IMR-90 (cell line): ENCODE results near the gene CLEC16A. TPM values are rescaled to one million over a fixed set of nuclear protein-coding genes. Genes with fewer than 3 reads are reported as not detected.
A peak's percentile ranks its signal among the peaks of the same experiment; 100 is the strongest.

Source experiments
- ATAC-seq: fragments of 200-7000 bp; cut with Tn5 transposase; 2 replicates; pipeline ENCODE4 v1.9.1; 2020; ENCODE audit warnings: low read depth, mild to moderate bottlenecking, moderate library complexity
- BruUV-seq: library from RNA; stranded (reverse); fragments of 400-500 nt; replicated peaks from 2 replicates; lab custom pipeline; 2021; lab: Mats Ljungman, UMichigan
- CTCF ChIA-PET: fragments of 300-600 bp; formaldehyde crosslinking; extraction: SDS; loops from one replicate; lab custom pipeline; 2021; ENCODE audit warnings: antibody characterized with exemption; lab: Yijun Ruan, JAX
- POLR2A ChIA-PET: fragments of 300-600 bp; sonication (Branson Sonifier 250); formaldehyde crosslinking; loops from one replicate; lab custom pipeline; 2022; ENCODE audit warnings: antibody characterized with exemption; ENCODE audit not compliant: unreplicated experiment; lab: Charles Lee
- DNase-seq: peaks from one replicate; pipeline ENCODE4 v3.0.0; 2013
- H2AFZ ChIP-seq: replicated peaks from 2 replicates; pipeline ENCODE3; 2013; ENCODE audit warnings: low read length, mild to moderate bottlenecking; ENCODE audit not compliant: poor library complexity
- H2AK5ac ChIP-seq: 2 replicates; pipeline ENCODE4 v1.6.1; 2013; ENCODE audit warnings: low read depth, low read length, inconsistent platforms
- H2AK9ac ChIP-seq: replicated peaks from 2 replicates; pipeline ENCODE3; 2013; ENCODE audit warnings: mild to moderate bottlenecking, low read depth, low read length, moderate library complexity; ENCODE audit not compliant: poor library complexity
- H2BK120ac ChIP-seq: 2 replicates; pipeline ENCODE4 v1.6.1; 2013; ENCODE audit warnings: low read depth, low read length, inconsistent platforms
- H2BK15ac ChIP-seq: 3 replicates; pipeline ENCODE4 v1.6.1; 2013; ENCODE audit warnings: low read depth, low read length, inconsistent platforms
- H2BK20ac ChIP-seq: 2 replicates; pipeline ENCODE4 v1.6.1; 2013; ENCODE audit warnings: low read depth, mild to moderate bottlenecking, inconsistent platforms, low read length, moderate library complexity
- H2BK5ac ChIP-seq: 2 replicates; pipeline ENCODE4 v1.6.1; 2013; ENCODE audit warnings: mild to moderate bottlenecking, low read depth, low read length, inconsistent platforms; ENCODE audit not compliant: poor library complexity, severe bottlenecking
- H3K14ac ChIP-seq: replicated peaks from 2 replicates; pipeline ENCODE4 v1.6.1; 2013; ENCODE audit warnings: low read depth, low read length, inconsistent platforms
- H3K18ac ChIP-seq: 2 replicates; pipeline ENCODE4 v1.6.1; 2013; ENCODE audit warnings: low read depth, low read length, control low read depth
- H3K23ac ChIP-seq: 2 replicates; pipeline ENCODE4 v1.6.1; 2013; ENCODE audit warnings: low read depth, low read length, inconsistent platforms
- H3K27ac ChIP-seq: 2 replicates; pipeline ENCODE4 v1.5.1; 2013; ENCODE audit warnings: mild to moderate bottlenecking, control low read depth, low read length; ENCODE audit not compliant: insufficient read depth
- H3K27me3 ChIP-seq: 2 replicates; pipeline ENCODE4 v1.6.1; 2013; ENCODE audit warnings: low read length; ENCODE audit not compliant: control insufficient read depth, insufficient read depth
- H3K36me3 ChIP-seq: 2 replicates; pipeline ENCODE4 v1.6.1; 2013; ENCODE audit warnings: low read length, mixed read lengths; ENCODE audit not compliant: control insufficient read depth, insufficient read depth
- H3K4ac ChIP-seq: 2 replicates; pipeline ENCODE4 v1.6.1; 2013; ENCODE audit warnings: low read depth, low read length, inconsistent platforms
- H3K4me1 ChIP-seq: 2 replicates; pipeline ENCODE4 v1.6.1; 2013; ENCODE audit warnings: low read length, mixed read lengths; ENCODE audit not compliant: control insufficient read depth, insufficient read depth
- H3K4me2 ChIP-seq: 2 replicates; pipeline ENCODE4 v1.6.1; 2013; ENCODE audit warnings: low read depth, mild to moderate bottlenecking, control low read depth, low read length, moderate library complexity
- H3K4me3 ChIP-seq: 2 replicates; pipeline ENCODE4 v1.5.1; 2013; ENCODE audit warnings: low read depth, mild to moderate bottlenecking, control low read depth, low read length, moderate library complexity; ENCODE audit not compliant: insufficient read depth
- H3K56ac ChIP-seq: 2 replicates; pipeline ENCODE4 v1.6.1; 2013; ENCODE audit warnings: low read length, inconsistent platforms; ENCODE audit not compliant: insufficient read depth; ENCODE audit errors: extremely low read depth
- H3K79me1 ChIP-seq, 2 experiments: 2 replicates each; pipeline ENCODE4 v1.6.1; 2013; ENCODE audit warnings: low read length in 2 of 2, inconsistent platforms in 1 of 2, low read depth in 1 of 2
- H3K9ac ChIP-seq: 2 replicates; pipeline ENCODE4 v1.6.1; 2013; ENCODE audit warnings: low read depth, low read length, control low read depth
- H3K9me1 ChIP-seq: 2 replicates; pipeline ENCODE4 v1.6.1; 2013; ENCODE audit warnings: low read length, inconsistent platforms; ENCODE audit not compliant: insufficient read depth
- H3K9me3 ChIP-seq: 2 replicates; pipeline ENCODE4 v1.6.1; 2013; ENCODE audit warnings: low read length; ENCODE audit not compliant: control insufficient read depth, insufficient read depth
- H4K20me1 ChIP-seq: 2 replicates; pipeline ENCODE4 v1.6.1; 2013; ENCODE audit warnings: low read length, inconsistent platforms; ENCODE audit not compliant: insufficient read depth
- H4K5ac ChIP-seq: 2 replicates; pipeline ENCODE4 v1.6.1; 2013; ENCODE audit warnings: mild to moderate bottlenecking, low read depth, low read length, control low read depth
- H4K8ac ChIP-seq, 2 experiments: 2 replicates each; pipeline ENCODE4 v1.6.1; 2013; ENCODE audit warnings: low read depth in 2 of 2, low read length in 2 of 2, control low read depth in 1 of 2, inconsistent platforms in 1 of 2
- H4K91ac ChIP-seq: 2 replicates; pipeline ENCODE4 v1.6.1; 2013; ENCODE audit warnings: low read depth, low read length, inconsistent platforms; ENCODE audit not compliant: insufficient read depth
- CEBPB ChIP-seq: IDR thresholded peaks from 2 replicates; pipeline ENCODE4 v1.6.1; 2012; ENCODE audit warnings: low read depth, low read length, improper control_type of control experiment
- FOS ChIP-seq: fragments of 150-350 bp; IDR thresholded peaks from 2 replicates; pipeline ENCODE4 v1.6.1; 2016; ENCODE audit warnings: low read depth, low read length
- MAFK ChIP-seq: IDR thresholded peaks from 2 replicates; pipeline ENCODE4 v1.6.1; 2012; ENCODE audit warnings: low read depth, low read length, improper control_type of control experiment
- MAZ ChIP-seq: IDR thresholded peaks from 2 replicates; pipeline ENCODE4 v1.6.1; 2012; ENCODE audit warnings: low read depth, mild to moderate bottlenecking, low read length, improper control_type of control experiment, moderate library complexity, borderline replicate concordance
- MXI1 ChIP-seq: IDR thresholded peaks from 2 replicates; pipeline ENCODE4 v1.6.1; 2012; ENCODE audit warnings: low read depth, mild to moderate bottlenecking, low read length, moderate library complexity, borderline replicate concordance
- NFE2L2 ChIP-seq: fragments of 150-350 bp; IDR thresholded peaks from 2 replicates; pipeline ENCODE4 v1.6.1; 2016; ENCODE audit warnings: low read depth, mild to moderate bottlenecking, low read length
- RCOR1 ChIP-seq: IDR thresholded peaks from 2 replicates; pipeline ENCODE4 v1.6.1; 2012; ENCODE audit warnings: mild to moderate bottlenecking, low read length, improper control_type of control experiment; ENCODE audit not compliant: insufficient replicate concordance
- RFX5 ChIP-seq: IDR thresholded peaks from 2 replicates; pipeline ENCODE4 v1.8.0; 2012; ENCODE audit warnings: low read depth, mild to moderate bottlenecking, low read length, moderate library complexity
- WGBS, 2 experiments: methylation state at CpG; one replicate each; pipeline versions ENCODE4 v1.1.5 to v1.1.7; 2013; ENCODE audit warnings: missing lambda C conversion rate in 2 of 2; ENCODE audit not compliant: insufficient read length in 1 of 2; ENCODE audit errors: extremely low coverage in 2 of 2; 5-methylcytosine and 5-hydroxymethylcytosine counted together
- dilution Hi-C: fragments of 300-500 bp; cut with HindIII; formaldehyde crosslinking; loops from one replicate; pipeline ENCODE4 v1.14.3; 2018; ENCODE audit warnings: low sequenced_read_pairs; ENCODE audit not compliant: unreplicated experiment
- in situ Hi-C: fragments of 300-500 bp; cut with MboI; formaldehyde crosslinking; loops from 3 replicates; pipeline ENCODE4 v1.14.3; 2019; ENCODE audit warnings: low sequenced_read_pairs, inconsistent platforms, mixed read lengths
- intact Hi-C: fragments of 100-400 bp; cut with micrococcal nuclease; formaldehyde crosslinking; loops from 2 replicates; pipeline ENCODE4 v1.10.0; 2022
- polyA plus RNA-seq, 3 experiments: library from polyadenylated mRNA; depleted of rRNA; stranded (reverse); fragments of >200 nt; gene quantifications; 2 replicates each; pipeline ENCODE4 v1.2.3, GENCODE V29; 2012; ENCODE audit warnings: low replicate concordance in 1 of 3
- total RNA-seq: library from RNA; depleted of rRNA; stranded (reverse); fragments of >200 nt; gene quantifications from 2 replicates; pipeline ENCODE4 v1.2.3, GENCODE V29; 2012

Gene CLEC16A
- total and polyA plus RNA-seq, 2 of the 4 experiments (the other 2 are of a cell fraction) = 15.9 to 16.5 TPM

- ChIA-PET CTCF (no interaction called here), POLR2A (no interaction called here)
- Histone ChIP-seq H4K5ac (no peak overlapping the region), H3K9ac (no peak overlapping the region), H2BK120ac (no peak overlapping the region), H3K56ac (no peak overlapping the region), H2BK20ac (no peak overlapping the region), H2AK5ac (no peak overlapping the region), H3K27ac (no peak overlapping the region), H3K4me2 (no peak overlapping the region), H3K4me1 (peaks cover 2% of the 10 kb centered on the region; the same call in 1 of the 2 replicates), H4K20me1 (no peaks in the 10 kb centered on the region), H3K27me3 (no peaks in the 10 kb centered on the region), H3K4ac (0 out of 2 replicates have a peak overlapping the region, but pooled peaks have one; percentile 10), H3K23ac (no peak overlapping the region), H3K14ac (no peak overlapping the region), H3K9me3 (no peaks in the 10 kb centered on the region), H2AFZ (peak overlapping the region; percentile 48), H3K36me3 (no peaks in the 10 kb centered on the region), H2BK15ac (no peak overlapping the region), H3K4me3 (no peak overlapping the region), H2AK9ac (no peak overlapping the region), H4K91ac (no peak overlapping the region), H4K8ac (no peak overlapping the region), H3K18ac (no peak overlapping the region), H3K79me1 (peaks cover 0 to 6% of the 10 kb centered on the region in 2 experiments; a peak in 1 of 4 replicates), H3K9me1 (peaks cover 10% of the 10 kb centered on the region), H2BK5ac (no peak overlapping the region)
- intact Hi-C loops (no loop called here), dilution Hi-C loops (no loop called here), in situ Hi-C loops (no loop called here)
- TF ChIP-seq RFX5 (no peak), RCOR1 (no peak), MAFK (no peak), CEBPB (peak; percentile 37; the same call in 1 of the 2 replicates), FOS (no peak), MAZ (no peak), NFE2L2 (no peak), MXI1 (no peak)
- BruUV-seq = no TSS peak
- DNase-seq = peak; percentile 54
- ATAC-seq = peak; percentile 38; the same call in 1 of the 2 replicates
- 72% methylated on average over 11 of the region's 13 CpGs; no CpG with 5 or more reads in 1 of the 2 experiments for WGBS, 2 experiments
These were observed 200.9 kb downstream of the CLEC16A start for GRCh38 chr16:11145173-11145818.
